DOHH2 (cell line): Measurements from ENCODE around the gene NSUN6.
"Not testable (repeated sequence)": the region's sequence is repeated elsewhere in the genome, so short reads cannot be mapped to it uniquely, and the experiment has no call there.

Source experiments
- H3F3A ChIP-seq: fragments of 200-600 bp; sonication (generic), shearing (Covaris generic); 2 replicates; pipeline ENCODE4 v1.6.0; 2016; ENCODE audit warnings: antibody characterized with exemption, mild to moderate bottlenecking; ENCODE audit not compliant: control insufficient read depth, insufficient read depth
- H3K27ac ChIP-seq: fragments of 200-600 bp; sonication (generic); 2 replicates; pipeline ENCODE4 v1.5.1; 2014; ENCODE audit warnings: low read depth, mild to moderate bottlenecking, low read length, moderate library complexity
- H3K27me3 ChIP-seq: fragments of 200-600 bp; sonication (generic); 2 replicates; pipeline ENCODE4 v1.6.1; 2014; ENCODE audit warnings: mild to moderate bottlenecking, low read length, mixed read lengths; ENCODE audit not compliant: control insufficient read depth
- H3K36me3 ChIP-seq: fragments of 200-600 bp; sonication (generic); 2 replicates; pipeline ENCODE4 v1.6.1; 2014; ENCODE audit warnings: mild to moderate bottlenecking, low read length, moderate library complexity, mixed read lengths; ENCODE audit not compliant: control insufficient read depth
- H3K4me1 ChIP-seq: fragments of 200-600 bp; sonication (generic); 2 replicates; pipeline ENCODE4 v1.6.1; 2014; ENCODE audit warnings: mild to moderate bottlenecking, low read length, mixed read lengths; ENCODE audit not compliant: control insufficient read depth
- H3K4me2 ChIP-seq: fragments of 200-600 bp; sonication (generic); 2 replicates; pipeline ENCODE4 v1.6.0; 2014; ENCODE audit warnings: mild to moderate bottlenecking, low read length, moderate library complexity
- H3K4me3 ChIP-seq: fragments of 200-600 bp; sonication (generic); 2 replicates; pipeline ENCODE4 v1.5.1; 2014; ENCODE audit warnings: mild to moderate bottlenecking, low read length, mixed read lengths
- H3K79me2 ChIP-seq: fragments of 200-600 bp; sonication (generic); 2 replicates; pipeline ENCODE4 v1.6.1; 2014; ENCODE audit warnings: mild to moderate bottlenecking, low read length, mixed read lengths; ENCODE audit not compliant: control insufficient read depth
- H3K9me2 ChIP-seq: fragments of 200-600 bp; sonication (generic); replicated peaks from 2 replicates; pipeline ENCODE4 v1.6.1; 2014; ENCODE audit warnings: mild to moderate bottlenecking, low read length, mixed read lengths; ENCODE audit not compliant: control insufficient read depth
- H3K9me3 ChIP-seq: fragments of 200-600 bp; sonication (generic); 2 replicates; pipeline ENCODE4 v1.6.1; 2014; ENCODE audit warnings: antibody characterized with exemption, low read length, mixed read lengths; ENCODE audit not compliant: control insufficient read depth, insufficient read depth
- H4K20me1 ChIP-seq: fragments of 200-600 bp; sonication (generic); 2 replicates; pipeline ENCODE4 v1.6.0; 2014; ENCODE audit warnings: low read depth, mild to moderate bottlenecking, antibody characterized with exemption, low read length, moderate library complexity; ENCODE audit not compliant: control insufficient read depth, insufficient read depth
- EZH2phosphoT487 ChIP-seq: fragments of 200-600 bp; sonication (generic); IDR thresholded peaks from 2 replicates; pipeline ENCODE4 v1.6.1; 2017; ENCODE audit warnings: borderline replicate concordance, mild to moderate bottlenecking, antibody characterized with exemption, low read length, moderate library complexity, mixed read lengths
- TF ChIP-seq, protein P1 (sequence below): fragments of 200-600 bp; sonication (generic); IDR thresholded peaks from one replicate; pipeline ENCODE4 v1.5.1; 2014; ENCODE audit warnings: antibody characterized with exemption, mild to moderate bottlenecking, low read depth, low read length; ENCODE audit not compliant: poor library complexity, severe bottlenecking

Gene NSUN6

GRCh38 chr10:18635995-18636394 lies 15.4 kb downstream of the NSUN6 start:
- no peaks in the 10 kb centered on the region for H3K79me2 ChIP-seq
- peaks cover 10% of the 10 kb centered on the region for H3K36me3 ChIP-seq
- TF ChIP-seq, protein P1, sequence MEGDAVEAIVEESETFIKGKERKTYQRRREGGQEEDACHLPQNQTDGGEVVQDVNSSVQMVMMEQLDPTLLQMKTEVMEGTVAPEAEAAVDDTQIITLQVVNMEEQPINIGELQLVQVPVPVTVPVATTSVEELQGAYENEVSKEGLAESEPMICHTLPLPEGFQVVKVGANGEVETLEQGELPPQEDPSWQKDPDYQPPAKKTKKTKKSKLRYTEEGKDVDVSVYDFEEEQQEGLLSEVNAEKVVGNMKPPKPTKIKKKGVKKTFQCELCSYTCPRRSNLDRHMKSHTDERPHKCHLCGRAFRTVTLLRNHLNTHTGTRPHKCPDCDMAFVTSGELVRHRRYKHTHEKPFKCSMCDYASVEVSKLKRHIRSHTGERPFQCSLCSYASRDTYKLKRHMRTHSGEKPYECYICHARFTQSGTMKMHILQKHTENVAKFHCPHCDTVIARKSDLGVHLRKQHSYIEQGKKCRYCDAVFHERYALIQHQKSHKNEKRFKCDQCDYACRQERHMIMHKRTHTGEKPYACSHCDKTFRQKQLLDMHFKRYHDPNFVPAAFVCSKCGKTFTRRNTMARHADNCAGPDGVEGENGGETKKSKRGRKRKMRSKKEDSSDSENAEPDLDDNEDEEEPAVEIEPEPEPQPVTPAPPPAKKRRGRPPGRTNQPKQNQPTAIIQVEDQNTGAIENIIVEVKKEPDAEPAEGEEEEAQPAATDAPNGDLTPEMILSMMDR: no peak
- no peak for TF ChIP-seq EZH2phosphoT487
- H3K4me3 ChIP-seq: no peak overlapping the region
- H3K4me1 ChIP-seq: no peaks in the 10 kb centered on the region
- H3F3A ChIP-seq: no peaks in the 10 kb centered on the region
- H3K9me2 ChIP-seq: no peaks in the 10 kb centered on the region
- H3K4me2 ChIP-seq: no peak overlapping the region
- no peaks in the 10 kb centered on the region for H4K20me1 ChIP-seq
- H3K27me3 ChIP-seq: no peaks in the 10 kb centered on the region
- no peaks in the 10 kb centered on the region for H3K9me3 ChIP-seq
- H3K27ac ChIP-seq: no peak overlapping the region

DNA sequence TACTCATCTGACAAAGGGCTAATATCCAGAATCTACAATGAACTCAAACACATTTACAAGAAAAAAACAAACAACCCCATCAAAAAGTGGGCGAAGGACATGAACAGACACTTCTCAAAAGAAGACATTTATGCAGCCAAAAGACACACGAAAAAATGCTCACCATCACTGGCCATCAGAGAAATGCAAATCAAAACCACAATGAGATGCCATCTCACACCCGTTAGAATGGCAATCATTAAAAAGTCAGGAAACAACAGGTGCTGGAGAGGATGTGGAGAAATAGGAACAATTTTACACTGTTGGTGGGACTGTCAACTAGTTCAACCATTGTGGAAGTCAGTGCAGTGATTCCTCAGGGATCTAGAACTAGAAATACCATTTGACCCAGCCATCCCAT lies 18.9 kb downstream of the NSUN6 start:
- H3K79me2 ChIP-seq, H3K4me3 ChIP-seq, H3K27ac ChIP-seq, H3K4me2 ChIP-seq, H4K20me1 ChIP-seq, H3K9me2 ChIP-seq, H3K36me3 ChIP-seq, H3F3A ChIP-seq, H3K9me3 ChIP-seq, H3K27me3 ChIP-seq, H3K4me1 ChIP-seq: not testable (repeated sequence)

- H3K9me3 ChIP-seq, H3K27ac ChIP-seq, H4K20me1 ChIP-seq, H3K4me1 ChIP-seq, H3K27me3 ChIP-seq, H3K9me2 ChIP-seq, H3K79me2 ChIP-seq, H3K36me3 ChIP-seq, H3F3A ChIP-seq: not testable (repeated sequence)
- Histone ChIP-seq H3K4me2 (peak overlapping the region; percentile 72), H3K4me3 (peak overlapping the region; percentile 74)
These were observed 23.9 kb downstream of the NSUN6 start for GRCh38 chr10:18627452-18628018.

- Histone ChIP-seq H3K4me3 (no peak overlapping the region), H4K20me1 (no peaks in the 10 kb centered on the region), H3F3A (no peaks in the 10 kb centered on the region), H3K4me1 (peaks cover 3% of the 10 kb centered on the region; the same call in 1 of the 2 replicates), H3K36me3 (peaks cover 12% of the 10 kb centered on the region), H3K27me3 (no peaks in the 10 kb centered on the region), H3K79me2 (peaks cover 4% of the 10 kb centered on the region), H3K4me2 (no peak overlapping the region), H3K27ac (no peak overlapping the region), H3K9me3 (no peaks in the 10 kb centered on the region), H3K9me2 (no peaks in the 10 kb centered on the region)
- no peak for TF ChIP-seq EZH2phosphoT487
- TF ChIP-seq, protein P1: no peak
These were observed 25.5 kb downstream of the NSUN6 start for GRCh38 chr10:18625886-18626285.

DNA sequence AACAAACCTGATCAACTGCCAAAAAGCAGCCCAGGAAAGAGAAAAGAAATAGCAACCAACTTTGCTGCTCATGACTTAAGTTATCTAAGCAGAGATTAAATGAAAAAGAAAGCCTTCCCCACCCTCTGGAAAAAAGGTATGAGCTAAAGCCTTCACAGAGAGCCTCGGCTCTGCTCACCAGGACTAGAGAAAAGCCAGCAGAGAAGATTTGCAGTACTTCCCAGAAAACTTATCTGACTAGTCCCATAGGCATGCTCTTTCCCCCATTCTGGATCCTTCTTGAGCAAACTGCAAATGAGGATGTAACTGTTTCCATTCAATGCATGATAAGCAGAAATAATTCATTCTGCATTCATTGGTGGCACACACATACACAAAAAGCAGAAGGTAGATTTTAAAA lies 27.7 kb downstream of the NSUN6 start:
- not testable (repeated sequence) for H3K9me2 ChIP-seq, H3K4me3 ChIP-seq, H4K20me1 ChIP-seq, H3K4me2 ChIP-seq, H3K9me3 ChIP-seq, H3K27me3 ChIP-seq, H3K27ac ChIP-seq, H3F3A ChIP-seq, H3K4me1 ChIP-seq, H3K79me2 ChIP-seq
- H3K36me3 ChIP-seq: peaks cover 18% of the 10 kb centered on the region
